GM18511 (cell line): ENCODE results near the gene NDUFS3.

Experiments
- ATAC-seq: cut with Tn5 transposase; IDR thresholded peaks from one replicate; pipeline ENCODE4 v1.9.1; 2021; ENCODE audit warnings: mild to moderate bottlenecking, moderate library complexity; ENCODE audit not compliant: unreplicated experiment

The NDUFS3 gene

GRCh38 chr11:47589584-47589976 is 10.7 kb downstream of the NDUFS3 start:
- ATAC-seq: no peak

GRCh38 chr11:47589977-47590861 is 11.3 kb downstream of the NDUFS3 start:
- no peak for ATAC-seq

DNA sequence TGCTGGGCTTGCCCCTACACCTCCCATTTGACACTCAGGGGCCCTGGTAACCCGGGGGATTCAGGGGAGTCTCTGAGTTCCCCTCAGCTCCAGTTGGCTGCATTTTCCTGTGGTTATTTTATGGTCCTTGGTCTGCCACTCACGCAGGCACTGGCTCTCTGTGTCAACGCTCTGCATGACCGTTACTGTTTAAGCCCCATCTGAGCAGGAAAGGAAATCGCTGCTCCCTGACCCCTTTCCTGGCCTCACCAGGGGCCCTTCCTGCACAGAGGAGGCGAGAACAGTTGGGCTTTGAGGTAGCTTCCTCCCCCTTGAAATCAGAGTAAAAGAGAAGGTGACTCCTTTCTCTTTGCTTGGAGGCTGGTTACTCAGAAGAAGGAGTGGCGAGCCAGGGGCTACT is 12.9 kb downstream of the NDUFS3 start:
- no peak for ATAC-seq

DNA sequence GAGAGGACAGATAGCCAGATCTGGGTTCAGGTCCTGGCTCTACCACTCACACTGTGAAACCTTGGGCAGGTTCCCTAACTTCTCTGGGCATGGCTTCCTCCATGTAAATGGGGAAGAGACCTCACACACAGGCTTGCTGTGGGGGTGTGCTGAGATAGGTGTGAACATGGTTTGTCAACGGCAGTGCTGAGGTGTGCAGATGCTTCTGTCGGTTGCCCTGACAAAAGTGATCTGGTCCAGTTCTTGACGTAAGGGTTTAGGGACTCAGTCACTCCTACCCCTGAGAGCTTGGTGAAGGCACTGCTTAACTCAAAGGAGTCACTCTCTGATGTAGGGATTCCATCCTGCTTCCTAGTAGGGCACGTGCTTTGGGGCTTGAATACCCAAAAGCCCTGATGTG is 13.4 kb downstream of the NDUFS3 start:
- ATAC-seq: no peak

DNA sequence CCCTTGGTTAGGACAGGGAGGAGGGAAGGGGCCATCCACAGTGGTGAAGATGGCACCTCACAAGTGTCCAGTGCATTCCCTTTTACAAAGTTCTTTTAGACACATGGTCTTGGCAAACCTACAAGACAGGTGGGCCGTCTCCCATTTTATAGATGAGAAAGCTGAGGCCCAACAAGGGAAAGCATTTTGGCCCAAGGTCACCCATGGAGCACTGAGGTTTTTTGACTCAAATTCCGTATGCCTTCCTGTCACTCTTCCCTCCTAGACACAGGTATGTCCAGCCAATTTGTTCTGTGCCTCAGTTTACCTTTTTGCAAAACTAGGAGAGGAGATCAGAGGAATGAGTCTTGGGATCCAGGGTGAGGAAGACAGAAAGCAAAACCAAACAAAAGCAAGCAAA is 14.1 kb downstream of the NDUFS3 start:
- ATAC-seq: no peak

- no peak for ATAC-seq
These were observed 14.6 kb downstream of the NDUFS3 start for GRCh38 chr11:47593492-47593933.

GRCh38 chr11:47593934-47594855 is 15.3 kb downstream of the NDUFS3 start, which contains the start of gene C1QTNF4:
C1QTNF4 (minus strand) TSS chr11:47594411; CDS start chr11:47590810, 3,601 bp downstream.
- no peak for ATAC-seq

- ATAC-seq: no peak
These were observed 16.2 kb downstream of the NDUFS3 start for GRCh38 chr11:47595029-47595428.

GRCh38 chr11:47595967-47596366 is 17.1 kb downstream of the NDUFS3 start:
- no peak for ATAC-seq

DNA sequence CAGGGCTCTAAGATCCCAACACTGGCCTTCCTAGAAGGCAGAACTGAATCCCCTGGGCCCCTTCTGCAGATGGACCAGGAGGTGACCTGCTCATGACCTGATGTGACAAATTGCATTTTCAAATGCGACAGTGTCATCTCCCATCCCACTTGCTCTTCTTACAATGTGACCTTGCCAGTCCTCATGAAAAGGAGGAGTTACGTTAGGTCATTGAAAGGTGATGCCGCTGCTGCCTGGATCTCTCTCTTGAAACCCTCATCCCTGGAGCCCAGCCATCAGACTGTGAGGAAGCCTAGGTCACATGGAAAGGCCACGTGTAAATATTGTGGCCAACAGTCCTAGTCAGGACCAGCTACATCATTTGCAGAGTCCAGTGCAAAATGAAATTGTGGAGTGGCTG is 21.0 kb downstream of the NDUFS3 start:
- no peak for ATAC-seq

DNA sequence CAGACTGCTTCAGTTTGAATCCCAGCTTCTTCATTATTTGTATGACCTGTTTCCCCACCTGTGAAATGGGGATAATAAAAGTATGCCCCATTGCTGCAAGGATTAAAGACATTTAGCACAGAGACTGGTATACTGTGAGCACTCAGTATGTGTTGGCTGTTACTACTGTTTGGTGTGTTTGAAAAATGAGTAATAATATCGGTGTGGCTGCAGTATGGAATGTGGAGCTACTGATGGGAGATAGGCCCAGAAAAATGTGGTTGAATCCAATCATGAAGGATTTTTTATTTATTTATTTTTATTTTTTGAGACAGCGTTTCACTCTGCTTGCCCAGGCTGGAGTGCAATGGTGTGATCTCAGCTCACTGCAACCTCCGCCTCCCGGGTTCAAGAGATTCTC is 24.4 kb downstream of the NDUFS3 start:
- ATAC-seq: no peak

DNA sequence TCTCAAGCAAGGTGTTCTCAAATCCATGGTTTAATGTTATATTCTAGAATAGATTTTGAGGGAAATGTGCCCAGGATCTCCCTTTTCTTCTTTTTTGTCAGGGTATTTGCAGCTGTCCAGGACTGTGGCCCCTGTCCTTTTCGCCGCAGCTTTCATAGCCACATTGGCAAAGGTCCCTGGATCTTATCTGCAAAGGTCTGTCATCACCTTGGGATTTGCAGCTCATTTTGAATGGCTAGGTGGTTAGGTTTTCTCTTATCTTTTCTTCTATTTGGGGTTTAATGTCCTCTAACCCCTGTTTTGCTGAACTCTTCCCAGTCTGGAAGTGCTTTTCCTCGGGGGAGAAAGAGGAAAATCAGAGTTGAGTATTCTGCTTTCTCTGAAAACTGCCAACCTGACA is 27.0 kb downstream of the NDUFS3 start:
- ATAC-seq: no peak

DNA sequence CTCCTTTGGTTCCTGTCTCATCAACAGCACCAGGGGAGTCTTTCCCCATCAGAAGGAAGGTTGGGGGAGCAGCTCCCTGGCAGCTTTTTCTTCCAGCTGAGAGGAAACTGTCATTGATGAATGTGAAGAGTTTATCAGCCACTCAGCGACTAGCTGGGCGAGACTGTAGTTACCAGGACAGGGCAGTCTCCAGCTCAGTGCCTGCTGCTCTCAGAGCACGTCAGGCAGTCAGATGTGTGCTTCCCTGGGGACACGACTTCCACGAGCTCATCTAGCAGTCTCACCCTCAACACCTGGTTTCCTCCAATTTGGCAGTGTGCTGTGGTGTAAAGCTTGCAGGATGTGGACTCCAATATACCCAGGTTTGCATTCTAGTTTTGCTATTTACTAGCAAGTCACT is 27.9 kb downstream of the NDUFS3 start:
- ATAC-seq: no peak

- ATAC-seq: no peak
These were observed 28.5 kb downstream of the NDUFS3 start for GRCh38 chr11:47607380-47607779.

GRCh38 chr11:47609675-47610074 is 30.8 kb downstream of the NDUFS3 start:
- ATAC-seq: no peak

DNA sequence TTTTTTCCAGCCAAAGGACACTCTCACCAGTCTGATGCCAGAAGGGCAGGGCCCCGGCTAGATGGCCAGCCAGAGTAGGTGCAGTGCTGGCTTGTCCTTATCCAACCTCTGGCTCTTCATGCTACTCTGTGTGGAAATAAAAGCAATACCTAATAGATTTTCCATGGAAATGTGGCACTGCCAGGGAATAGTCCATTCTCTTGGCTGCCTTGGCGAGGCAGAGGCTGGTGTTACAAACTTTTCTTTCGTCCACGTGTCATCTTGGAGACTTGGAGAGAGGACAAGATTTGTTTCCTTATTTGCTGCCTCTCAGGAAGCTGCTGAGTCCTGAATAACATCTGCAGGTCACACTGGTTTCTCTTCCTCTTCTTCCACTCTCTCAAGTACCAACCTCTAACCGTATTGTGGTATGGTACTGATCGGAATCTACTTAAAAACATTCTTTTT is 32.5 kb downstream of the NDUFS3 start:
- ATAC-seq: peak; percentile 88

DNA sequence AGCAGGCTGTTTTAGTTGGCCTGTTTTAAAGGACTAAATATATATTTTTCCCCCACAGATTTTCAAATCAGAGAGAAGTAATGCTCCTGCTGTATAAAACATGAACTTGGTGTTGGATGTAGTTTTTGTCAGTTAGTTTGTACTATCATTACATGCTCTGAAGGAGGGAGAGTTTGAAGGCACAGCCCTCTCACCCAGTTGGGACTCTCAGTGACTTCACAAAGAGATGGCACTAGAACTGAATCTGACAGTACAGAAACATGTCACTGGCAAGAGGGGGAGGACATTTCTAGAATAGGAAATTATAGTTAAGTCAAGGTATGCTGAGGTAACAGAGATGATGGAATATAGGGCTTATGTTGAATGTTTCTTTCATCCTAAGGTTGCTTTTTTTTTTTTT is 36.4 kb downstream of the NDUFS3 start:
- ATAC-seq: no peak

DNA sequence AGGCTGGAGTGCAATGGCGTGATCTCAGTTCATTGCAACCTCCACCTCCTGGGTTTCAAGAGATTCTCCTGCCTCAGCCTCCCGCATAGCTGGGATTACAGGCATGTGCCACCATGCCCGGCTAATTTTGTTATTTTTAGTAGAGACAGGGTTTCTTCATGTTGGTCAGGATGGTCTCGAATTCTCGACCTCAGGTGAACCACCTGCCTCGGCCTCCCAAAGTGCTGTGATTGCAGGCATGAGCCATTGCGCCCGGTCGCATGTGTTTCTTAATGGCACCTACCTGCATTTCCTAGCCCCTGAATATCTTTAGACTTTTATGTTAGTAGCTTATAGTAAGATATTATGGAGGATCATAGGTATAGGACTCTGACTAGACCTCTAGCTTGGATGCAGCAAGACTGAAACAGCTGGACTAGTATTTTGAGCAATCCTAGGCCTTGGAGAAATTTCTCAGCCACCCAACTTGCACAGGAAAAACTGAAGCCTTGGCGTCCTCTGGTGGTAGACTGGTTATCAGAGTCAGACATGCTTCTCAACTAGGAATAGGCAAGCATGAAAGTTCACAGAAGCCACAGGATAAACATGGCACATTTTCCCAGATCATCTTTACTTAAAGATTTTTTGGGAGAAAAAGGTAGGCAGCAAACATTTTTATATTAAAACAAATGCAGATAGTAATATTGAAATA is 38.0 kb downstream of the NDUFS3 start:
- ATAC-seq: no peak

GRCh38 chr11:47617417-47617809 is 38.5 kb downstream of the NDUFS3 start:
- ATAC-seq: no peak

- no peak for ATAC-seq
These were observed 42.0 kb downstream of the NDUFS3 start for GRCh38 chr11:47620836-47621378.

DNA sequence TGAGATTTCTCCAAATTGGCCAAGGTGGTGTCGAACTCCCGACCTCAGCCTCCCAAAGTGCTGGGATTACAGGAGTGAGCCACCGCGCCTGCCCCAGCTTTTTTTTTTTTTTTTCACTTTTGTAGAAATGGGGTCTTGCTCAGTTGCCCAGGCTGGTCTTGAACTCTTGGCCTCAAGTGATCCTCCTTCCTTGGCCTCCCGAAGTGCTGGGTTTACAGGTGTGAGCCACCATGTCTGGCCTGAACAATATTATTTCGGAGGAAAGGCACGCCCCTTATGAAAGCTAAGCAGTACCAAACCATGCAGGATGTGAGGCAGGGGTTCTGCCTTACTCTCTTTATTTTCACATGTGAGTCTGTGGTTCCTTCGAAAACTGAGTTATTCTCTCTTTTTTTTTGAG is 47.4 kb downstream of the NDUFS3 start:
- ATAC-seq: no peak
